Measurements from ENCODE around the gene EIF1AD.

- no peak for TF ChIP-seq CTCF (IDR thresholded peaks at IDR 0.05)
- TF ChIP-seq POLR2A (IDR thresholded peaks at IDR 0.05), result no peak
Measured at GRCh38 chr11:66002648-66003225, 780 bp upstream of the EIF1AD start.

Data from breast epithelium (tissue), 3 donors.